ENCODE data around the gene SNX27.

SNX27 gene

DNA sequence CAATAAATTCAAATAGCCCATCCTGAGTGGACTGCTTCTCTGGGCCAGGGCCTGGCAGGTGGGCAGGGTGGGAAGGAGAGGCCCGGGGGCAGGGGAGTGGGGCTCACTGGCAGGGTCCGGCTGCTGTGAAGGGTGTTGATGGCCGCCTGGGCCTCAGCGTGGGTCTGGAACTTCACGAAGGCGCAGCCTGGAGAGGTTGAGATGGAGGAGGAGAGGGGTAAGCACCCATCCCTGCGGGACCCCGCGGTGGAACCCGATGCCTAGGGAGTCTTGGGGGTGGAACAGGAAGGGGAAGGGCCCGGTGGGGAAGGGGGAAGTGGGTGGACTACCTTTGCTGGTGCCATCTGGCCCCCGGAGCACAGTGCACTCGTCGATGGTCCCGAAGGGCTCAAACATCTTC lies 97.0 kb downstream of the SNX27 start:
- DNase-seq (ENCODE audit: low read depth): no peak
- H3K4me3 ChIP-seq (ENCODE audit: low read length): no peak overlapping the region
- TF ChIP-seq, protein P1, sequence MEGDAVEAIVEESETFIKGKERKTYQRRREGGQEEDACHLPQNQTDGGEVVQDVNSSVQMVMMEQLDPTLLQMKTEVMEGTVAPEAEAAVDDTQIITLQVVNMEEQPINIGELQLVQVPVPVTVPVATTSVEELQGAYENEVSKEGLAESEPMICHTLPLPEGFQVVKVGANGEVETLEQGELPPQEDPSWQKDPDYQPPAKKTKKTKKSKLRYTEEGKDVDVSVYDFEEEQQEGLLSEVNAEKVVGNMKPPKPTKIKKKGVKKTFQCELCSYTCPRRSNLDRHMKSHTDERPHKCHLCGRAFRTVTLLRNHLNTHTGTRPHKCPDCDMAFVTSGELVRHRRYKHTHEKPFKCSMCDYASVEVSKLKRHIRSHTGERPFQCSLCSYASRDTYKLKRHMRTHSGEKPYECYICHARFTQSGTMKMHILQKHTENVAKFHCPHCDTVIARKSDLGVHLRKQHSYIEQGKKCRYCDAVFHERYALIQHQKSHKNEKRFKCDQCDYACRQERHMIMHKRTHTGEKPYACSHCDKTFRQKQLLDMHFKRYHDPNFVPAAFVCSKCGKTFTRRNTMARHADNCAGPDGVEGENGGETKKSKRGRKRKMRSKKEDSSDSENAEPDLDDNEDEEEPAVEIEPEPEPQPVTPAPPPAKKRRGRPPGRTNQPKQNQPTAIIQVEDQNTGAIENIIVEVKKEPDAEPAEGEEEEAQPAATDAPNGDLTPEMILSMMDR (conservative IDR thresholded peaks at IDR 0.05; ENCODE audit: low read length): no peak

DNA sequence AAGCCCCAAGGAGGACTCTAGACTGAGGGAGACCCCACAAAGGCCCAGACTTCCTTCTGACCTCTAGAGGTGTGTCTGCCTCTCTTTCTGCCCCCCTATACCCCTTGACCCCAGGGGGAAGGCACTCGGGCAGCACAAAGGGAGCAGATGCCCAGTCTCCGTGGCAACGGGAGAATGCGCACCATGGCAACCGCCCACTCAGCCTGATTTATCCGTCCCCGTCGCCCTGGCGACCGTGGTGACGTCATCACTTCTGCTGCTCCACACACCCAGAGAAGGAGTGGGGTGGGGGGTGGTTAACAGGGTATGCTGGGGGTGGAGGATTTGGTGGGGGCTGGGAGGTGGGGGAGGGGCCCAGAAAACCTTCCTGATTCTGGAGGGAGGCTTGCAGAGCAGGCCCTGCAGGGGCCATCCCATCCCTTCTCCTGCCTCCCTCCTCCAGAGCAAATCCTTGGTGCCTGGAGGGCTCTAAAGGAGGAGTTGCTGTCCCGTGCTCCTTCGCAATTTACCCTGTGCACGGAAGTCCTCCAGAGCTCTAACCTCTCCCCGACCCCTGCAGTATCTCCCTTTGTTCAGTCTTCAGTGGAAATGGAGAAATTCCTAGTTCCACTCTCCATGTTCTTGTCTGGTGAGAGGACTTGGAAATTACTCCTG lies 98.5 kb downstream of the SNX27 start:
- TF ChIP-seq, protein P1 (conservative IDR thresholded peaks at IDR 0.05; ENCODE audit: low read length): no peak
- no peak overlapping the region for H3K4me3 ChIP-seq (ENCODE audit: low read length)
- peak; percentile 29 for DNase-seq (ENCODE audit: low read depth)

DNA sequence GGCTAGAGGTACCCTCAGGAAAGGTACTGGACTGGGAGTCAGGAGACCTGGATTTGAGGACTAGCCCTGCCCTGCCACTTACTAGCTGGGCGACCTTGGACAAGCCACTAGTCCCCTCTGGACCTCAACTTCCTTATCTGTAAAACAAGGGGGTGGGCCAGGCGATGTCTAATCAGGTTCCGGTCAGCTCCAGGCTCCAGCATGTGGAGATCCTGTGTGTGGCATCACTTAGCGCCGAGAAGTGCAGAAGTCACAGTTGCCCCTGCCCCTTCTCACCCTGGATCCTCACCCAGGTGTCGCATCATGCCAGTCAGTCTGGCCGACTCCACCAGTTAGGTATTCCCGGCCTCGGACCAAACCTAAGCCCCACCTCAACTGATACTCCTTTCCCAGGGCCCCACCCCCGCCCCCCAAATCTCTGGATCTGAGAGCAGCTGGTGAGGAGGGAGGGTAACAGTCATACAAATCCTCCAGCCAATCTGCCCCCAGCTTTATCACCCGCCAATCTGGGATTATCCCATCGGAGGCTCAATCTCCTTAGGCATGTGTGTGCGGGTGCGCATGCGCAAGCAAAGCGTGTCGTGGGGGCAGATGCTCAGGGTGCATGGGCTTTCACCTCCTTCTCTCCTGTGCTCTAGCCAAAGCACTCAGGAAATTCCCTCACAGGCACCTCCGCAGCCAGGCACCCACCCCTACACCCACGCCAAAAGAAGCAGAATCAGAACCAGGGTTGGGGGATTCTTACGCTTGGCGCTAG lies 99.4 kb downstream of the SNX27 start:
- no peak overlapping the region for H3K4me3 ChIP-seq (ENCODE audit: low read length)

DNA sequence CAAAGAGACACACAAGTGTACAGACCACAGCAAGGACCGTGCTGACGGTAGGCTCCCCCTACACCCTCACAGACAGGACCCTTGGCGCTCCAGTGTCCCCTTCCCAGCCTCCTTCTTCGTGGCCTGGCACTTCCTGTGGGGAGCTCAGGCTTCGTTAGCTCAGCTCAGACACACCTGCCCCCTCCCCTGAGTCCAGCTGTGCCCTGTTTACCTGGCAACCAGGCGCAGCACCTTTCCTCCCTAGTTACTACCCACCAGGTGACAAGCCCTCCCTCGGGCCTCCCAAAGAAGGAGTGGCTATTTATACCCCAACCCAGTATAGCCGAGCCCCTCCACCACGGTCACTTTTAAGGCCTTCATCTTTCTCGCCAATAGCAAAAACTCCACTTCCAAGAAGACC lies 100.1 kb downstream of the SNX27 start:
- H3K4me3 ChIP-seq (ENCODE audit: low read length): no peak overlapping the region
- DNase-seq (ENCODE audit: low read depth): no peak
- TF ChIP-seq, protein P1 (conservative IDR thresholded peaks at IDR 0.05; ENCODE audit: low read length): no peak

More for the DNA sequence above, 99.4 kb downstream of the SNX27 start:
- no peak for DNase-seq (ENCODE audit: low read depth)
- TF ChIP-seq, protein P1 (conservative IDR thresholded peaks at IDR 0.05; ENCODE audit: low read length): no peak

DNA sequence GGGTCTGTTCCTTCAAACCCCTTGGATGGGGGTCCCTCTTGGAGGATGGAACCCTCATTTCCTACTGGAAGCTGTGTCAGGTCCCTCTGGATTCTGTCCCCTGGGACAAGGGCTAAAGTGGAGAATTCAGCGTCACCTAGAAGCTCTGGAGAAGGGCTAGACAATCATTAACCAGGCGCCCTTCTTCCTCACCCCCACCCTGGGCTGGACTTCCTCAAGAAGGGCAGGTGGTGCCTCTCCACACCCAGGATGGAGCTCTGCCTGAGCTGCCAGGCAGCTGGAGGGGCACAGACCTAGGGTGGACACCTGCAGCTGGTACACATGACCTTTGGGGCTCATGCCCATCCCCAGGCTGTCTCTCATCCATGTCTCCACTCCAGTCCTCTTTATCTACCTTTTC lies 101.2 kb downstream of the SNX27 start:
- H3K4me3 ChIP-seq (ENCODE audit: low read length): no peak overlapping the region
- DNase-seq (ENCODE audit: low read depth): no peak
- TF ChIP-seq, protein P1 (conservative IDR thresholded peaks at IDR 0.05; ENCODE audit: low read length): no peak

DNA sequence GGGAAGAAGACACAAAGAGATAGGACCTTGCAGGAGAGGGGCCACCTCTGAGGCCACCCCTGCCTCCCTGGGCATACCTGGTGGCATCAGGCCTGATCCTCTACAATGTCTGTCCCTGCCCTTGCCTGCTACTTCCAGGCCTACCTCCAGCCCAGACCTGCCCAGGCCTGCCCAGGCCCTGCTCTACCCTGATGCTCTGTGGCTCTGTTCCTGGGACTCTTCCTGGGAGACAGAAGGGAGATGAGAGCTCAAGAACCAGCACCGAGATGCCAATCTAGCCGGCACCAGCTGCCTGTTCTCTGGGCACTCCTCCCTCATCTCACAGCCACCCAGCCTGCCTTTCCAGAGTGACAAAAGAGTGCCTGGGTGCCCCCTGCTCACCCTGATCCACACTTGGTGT lies 102.0 kb downstream of the SNX27 start:
- DNase-seq (ENCODE audit: low read depth): no peak
- TF ChIP-seq, protein P1 (conservative IDR thresholded peaks at IDR 0.05; ENCODE audit: low read length): no peak
- no peak overlapping the region for H3K4me3 ChIP-seq (ENCODE audit: low read length)

Measured in AG10803 (cell line).